GM21528 (cell line): ENCODE data around the gene PTGER2.

ENCODE experiments used
- ATAC-seq: cut with Tn5 transposase; IDR thresholded peaks from one replicate; pipeline ENCODE4 v1.9.1; 2021; ENCODE audit warnings: mild to moderate bottlenecking, moderate library complexity; ENCODE audit not compliant: unreplicated experiment, low FRiP score

PTGER2 gene

GRCh38 chr14:52313903-52314594, at the start of gene PTGER2:
Gene PTGER2 (plus strand): TSS chr14:52314312. CDS start chr14:52314549, 237 bp downstream.
- ATAC-seq: peak; percentile 38

- ATAC-seq: no peak
These were observed 48.9 kb upstream of the PTGER2 start for GRCh38 chr14:52265253-52265652.

GRCh38 chr14:52266179-52266578, 47.9 kb upstream of the PTGER2 start:
- no peak for ATAC-seq

- ATAC-seq: no peak
These were observed 47.3 kb upstream of the PTGER2 start for GRCh38 chr14:52266782-52267181.

- ATAC-seq: no peak
These were observed 46.4 kb upstream of the PTGER2 start, which contains the start of gene PTGDR for GRCh38 chr14:52267501-52268278. Gene PTGDR (plus strand): TSS chr14:52267698. CDS start chr14:52267815, 117 bp downstream.

GRCh38 chr14:52268279-52269061, 45.6 kb upstream of the PTGER2 start:
- ATAC-seq: no peak

GRCh38 chr14:52269100-52269499, 45.0 kb upstream of the PTGER2 start:
- no peak for ATAC-seq

GRCh38 chr14:52269982-52270381, 44.1 kb upstream of the PTGER2 start:
- no peak for ATAC-seq

- no peak for ATAC-seq
These were observed 42.6 kb upstream of the PTGER2 start for GRCh38 chr14:52271538-52271937.

- ATAC-seq: no peak
These were observed 41.7 kb upstream of the PTGER2 start for GRCh38 chr14:52272375-52272774.

- no peak for ATAC-seq
These were observed 38.7 kb upstream of the PTGER2 start for GRCh38 chr14:52275372-52275771.

- no peak for ATAC-seq
These were observed 36.6 kb upstream of the PTGER2 start for GRCh38 chr14:52277552-52277951.

- no peak for ATAC-seq
These were observed 34.7 kb upstream of the PTGER2 start for GRCh38 chr14:52279408-52279807.

- no peak for ATAC-seq
These were observed 31.0 kb upstream of the PTGER2 start for GRCh38 chr14:52283099-52283498.

GRCh38 chr14:52286661-52287649, 27.2 kb upstream of the PTGER2 start:
- no peak for ATAC-seq

- ATAC-seq: no peak
These were observed 17.7 kb upstream of the PTGER2 start for GRCh38 chr14:52296378-52296777.

- ATAC-seq: no peak
These were observed 15.3 kb upstream of the PTGER2 start for GRCh38 chr14:52298795-52299194.

- ATAC-seq: no peak
These were observed 14.3 kb upstream of the PTGER2 start for GRCh38 chr14:52299692-52300278.

- ATAC-seq: no peak
These were observed 10.9 kb upstream of the PTGER2 start for GRCh38 chr14:52303236-52303635.
